Trophoblast cell (in vitro differentiated cells and primary cell): Measurements from ENCODE around the gene TOMM7.

Source experiments
- DNase-seq, 2 donors: peaks; one replicate each; pipeline ENCODE4 v3.0.0-alpha.2; 2016
- H2AFZ ChIP-seq: 2 replicates; pipeline ENCODE4 v1.6.1; 2013; ENCODE audit warnings: low read length, moderate library complexity, mild to moderate bottlenecking; ENCODE audit not compliant: insufficient read depth, poor library complexity
- H2AK5ac ChIP-seq: 2 replicates; pipeline ENCODE4 v1.6.1; 2013; ENCODE audit warnings: mild to moderate bottlenecking, low read length
- H2BK120ac ChIP-seq: 2 replicates; pipeline ENCODE4 v1.6.1; 2013; ENCODE audit warnings: low read length, mild to moderate bottlenecking, moderate library complexity; ENCODE audit not compliant: insufficient read depth, poor library complexity
- H2BK12ac ChIP-seq: 2 replicates; pipeline ENCODE4 v1.6.1; 2013; ENCODE audit warnings: mild to moderate bottlenecking, low read length, moderate library complexity
- H2BK5ac ChIP-seq: 2 replicates; pipeline ENCODE4 v1.6.1; 2013; ENCODE audit warnings: low read length, low read depth, moderate library complexity, mild to moderate bottlenecking; ENCODE audit not compliant: poor library complexity
- H3K14ac ChIP-seq: 2 replicates; pipeline ENCODE4 v1.6.1; 2013; ENCODE audit warnings: mild to moderate bottlenecking, low read length
- H3K18ac ChIP-seq: 2 replicates; pipeline ENCODE4 v1.6.1; 2013; ENCODE audit warnings: mild to moderate bottlenecking, low read length
- H3K23ac ChIP-seq: 2 replicates; pipeline ENCODE4 v1.6.1; 2013; ENCODE audit warnings: low read length
- H3K27ac ChIP-seq: 2 replicates; pipeline ENCODE4 v1.5.1; 2013; ENCODE audit warnings: low read depth, mild to moderate bottlenecking, inconsistent platforms, low read length, moderate library complexity
- H3K27me3 ChIP-seq: 2 replicates; pipeline ENCODE4 v1.6.1; 2013; ENCODE audit warnings: inconsistent platforms, mild to moderate bottlenecking, low read length, moderate library complexity; ENCODE audit not compliant: insufficient read depth
- H3K36me3 ChIP-seq, 2 experiments: 1 replicate in 1 of 2; 2 replicates in 1 of 2; pipeline ENCODE4 v1.6.1; 2013; ENCODE audit warnings: low read length in 2 of 2, mild to moderate bottlenecking in 2 of 2, moderate library complexity in 1 of 2; ENCODE audit not compliant: insufficient read depth in 2 of 2, control insufficient read depth in 1 of 2
- H3K4ac ChIP-seq: 2 replicates; pipeline ENCODE4 v1.6.1; 2013; ENCODE audit warnings: low read depth, mild to moderate bottlenecking, low read length, moderate library complexity
- H3K4me1 ChIP-seq, 2 experiments: 1 replicate in 1 of 2; 2 replicates in 1 of 2; pipeline ENCODE4 v1.6.1; 2013; ENCODE audit warnings: low read length in 2 of 2, mild to moderate bottlenecking in 2 of 2, moderate library complexity in 1 of 2; ENCODE audit not compliant: insufficient read depth in 2 of 2, control insufficient read depth in 1 of 2
- H3K4me2 ChIP-seq: 2 replicates; pipeline ENCODE4 v1.6.1; 2013; ENCODE audit warnings: inconsistent platforms, mild to moderate bottlenecking, low read length, moderate library complexity
- H3K4me3 ChIP-seq: 2 replicates; pipeline ENCODE4 v1.5.1; 2013; ENCODE audit warnings: mild to moderate bottlenecking, low read depth, low read length, inconsistent platforms
- H3K79me1 ChIP-seq: one replicate; pipeline ENCODE4 v1.6.1; 2013; ENCODE audit warnings: low read length
- H3K79me2 ChIP-seq: 2 replicates; pipeline ENCODE4 v1.6.1; 2013; ENCODE audit warnings: low read length, mild to moderate bottlenecking; ENCODE audit not compliant: control insufficient read depth, insufficient read depth, poor library complexity
- H3K9ac ChIP-seq: 2 replicates; pipeline ENCODE4 v1.6.1; 2013; ENCODE audit warnings: mild to moderate bottlenecking, low read length
- H3K9me3 ChIP-seq: 2 replicates; pipeline ENCODE4 v1.6.1; 2013; ENCODE audit warnings: low read depth, mild to moderate bottlenecking, control low read depth, inconsistent platforms, low read length; ENCODE audit not compliant: insufficient read depth
- H4K12ac ChIP-seq: 2 replicates; pipeline ENCODE4 v1.6.1; 2013; ENCODE audit warnings: low read depth, mild to moderate bottlenecking, low read length, moderate library complexity
- H4K8ac ChIP-seq: 2 replicates; pipeline ENCODE4 v1.6.1; 2013; ENCODE audit warnings: low read depth, mild to moderate bottlenecking, low read length, moderate library complexity
- H4K91ac ChIP-seq: one replicate; pipeline ENCODE4 v1.6.1; 2013; ENCODE audit warnings: low read depth, mild to moderate bottlenecking, low read length, moderate library complexity
- WGBS: extraction: QIAGEN DNeasy Blood & Tissue Kit; methylation state at CpG from one replicate; pipeline ENCODE4 v1.1.7; 2013; ENCODE audit warnings: missing lambda C conversion rate; ENCODE audit not compliant: insufficient read length, insufficient coverage; ENCODE audit errors: extremely low coverage; 5-methylcytosine and 5-hydroxymethylcytosine counted together

TOMM7 gene

GRCh38 chr7:22784346-22784745 is 38.3 kb downstream of the TOMM7 start:
- H3K79me2 ChIP-seq = no peaks in the 10 kb centered on the region
- no peak for DNase-seq
- H3K4me3 ChIP-seq = no peak overlapping the region
- no peak overlapping the region for H3K27ac ChIP-seq
- no peaks in the 10 kb centered on the region for H3K79me1 ChIP-seq
- H4K12ac ChIP-seq = no peak overlapping the region
- no peak overlapping the region for H2AFZ ChIP-seq
- peaks cover 1% of the 10 kb centered on the region for H3K9me3 ChIP-seq
- no CpG with 5 or more reads among the region's 1 CpG for WGBS
- no peak overlapping the region for H4K91ac ChIP-seq
- no peak overlapping the region for H3K4me2 ChIP-seq
- peaks cover 2 to 5% of the 10 kb centered on the region in 2 experiments for H3K4me1 ChIP-seq
- H2AK5ac ChIP-seq = no peak overlapping the region
- H4K8ac ChIP-seq = no peak overlapping the region
- no peaks in the 10 kb centered on the region for H3K36me3 ChIP-seq
- no peak overlapping the region for H2BK120ac ChIP-seq
- H3K27me3 ChIP-seq = no peaks in the 10 kb centered on the region
- no peak overlapping the region for H3K4ac ChIP-seq
- H2BK12ac ChIP-seq = no peak overlapping the region
- H3K9ac ChIP-seq = no peak overlapping the region
- no peak overlapping the region for H3K14ac ChIP-seq
- H3K18ac ChIP-seq = no peak overlapping the region
- H2BK5ac ChIP-seq = no peak overlapping the region
- H3K23ac ChIP-seq = no peak overlapping the region

DNA sequence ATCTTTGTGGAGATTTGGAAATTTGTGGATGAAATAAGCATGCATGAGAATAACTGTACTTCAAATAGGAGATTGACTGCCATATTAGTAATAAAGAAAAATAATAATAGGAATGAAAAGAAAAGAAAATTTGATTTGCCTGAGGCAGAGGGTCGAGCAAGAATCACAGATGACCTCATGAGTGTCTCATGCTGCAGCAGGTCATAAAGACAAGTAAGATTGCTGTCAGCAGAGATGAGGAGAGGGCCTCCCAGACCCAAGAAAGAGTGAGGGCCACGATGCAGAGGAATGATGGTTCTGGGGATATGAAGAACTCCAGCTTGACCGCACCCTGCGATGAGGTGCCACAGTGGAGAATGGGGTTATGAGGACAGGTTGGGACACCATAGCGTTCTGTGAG is 39.2 kb downstream of the TOMM7 start:
- Histone ChIP-seq H3K4me3 (no peak overlapping the region), H3K79me2 (no peaks in the 10 kb centered on the region), H3K4me2 (no peak overlapping the region), H3K36me3 (no peaks in the 10 kb centered on the region), H3K23ac (no peak overlapping the region), H3K14ac (no peak overlapping the region), H4K91ac (no peak overlapping the region), H3K27me3 (no peaks in the 10 kb centered on the region), H3K4ac (no peak overlapping the region), H4K8ac (no peak overlapping the region), H2BK5ac (no peak overlapping the region), H2AK5ac (no peak overlapping the region), H3K4me1 (peaks cover 2 to 5% of the 10 kb centered on the region in 2 experiments), H3K27ac (no peak overlapping the region), H3K9ac (no peak overlapping the region), H2BK120ac (no peak overlapping the region), H3K18ac (no peak overlapping the region), H3K79me1 (no peaks in the 10 kb centered on the region), H3K9me3 (peaks cover 1% of the 10 kb centered on the region), H2AFZ (no peak overlapping the region), H4K12ac (no peak overlapping the region), H2BK12ac (no peak overlapping the region)
- no CpG with 5 or more reads among the region's 5 CpGs for WGBS
- no peak for DNase-seq

DNA sequence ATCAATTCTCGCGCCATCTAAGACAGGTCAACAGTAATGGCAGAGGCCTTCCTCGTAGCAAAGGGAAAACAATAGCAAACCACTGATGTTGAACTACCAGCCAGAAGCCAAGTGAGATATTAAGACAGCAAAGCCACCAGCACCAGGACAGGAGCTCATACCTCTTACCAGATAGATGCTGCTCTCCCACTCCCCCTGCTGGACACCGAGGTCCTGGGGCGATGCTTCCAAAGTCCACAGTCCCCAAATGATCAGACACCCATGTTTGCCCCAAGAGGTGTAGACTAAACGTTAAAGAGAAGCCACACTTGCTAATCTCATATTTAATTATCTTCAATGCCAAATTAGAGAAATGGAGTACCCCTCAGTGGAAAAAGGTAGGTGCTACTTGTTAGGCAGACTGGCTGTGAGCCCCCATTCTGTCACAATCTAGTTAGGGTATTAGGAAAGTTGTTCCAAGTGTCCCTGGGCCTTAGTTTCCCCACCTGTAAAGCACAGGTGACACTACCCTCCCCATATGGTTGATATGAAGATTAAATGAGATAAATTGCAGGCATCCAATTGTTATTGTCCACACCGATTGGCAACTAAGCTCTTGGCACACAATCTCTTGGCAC is 39.9 kb downstream of the TOMM7 start:
- no peak overlapping the region for H4K8ac ChIP-seq
- H2BK5ac ChIP-seq = no peak overlapping the region
- peak; percentile 50 to 82 for DNase-seq
- no peaks in the 10 kb centered on the region for H3K27me3 ChIP-seq
- H3K14ac ChIP-seq = no peak overlapping the region
- H3K79me1 ChIP-seq = no peaks in the 10 kb centered on the region
- no peak overlapping the region for H4K12ac ChIP-seq
- H4K91ac ChIP-seq = no peak overlapping the region
- no peak overlapping the region for H3K27ac ChIP-seq
- no peaks in the 10 kb centered on the region for H3K79me2 ChIP-seq
- H3K4me3 ChIP-seq = no peak overlapping the region
- no peak overlapping the region for H2BK120ac ChIP-seq
- no peak overlapping the region for H3K9ac ChIP-seq
- H3K36me3 ChIP-seq = no peaks in the 10 kb centered on the region
- no peak overlapping the region for H3K4ac ChIP-seq
- H2AFZ ChIP-seq = no peak overlapping the region
- H2AK5ac ChIP-seq = no peak overlapping the region
- no peak overlapping the region for H3K23ac ChIP-seq
- WGBS = no CpG with 5 or more reads among the region's 7 CpGs
- H3K9me3 ChIP-seq = peaks cover 1% of the 10 kb centered on the region
- H3K18ac ChIP-seq = no peak overlapping the region
- H2BK12ac ChIP-seq = no peak overlapping the region
- peaks cover 2 to 5% of the 10 kb centered on the region in 2 experiments for H3K4me1 ChIP-seq
- H3K4me2 ChIP-seq = no peak overlapping the region

DNA sequence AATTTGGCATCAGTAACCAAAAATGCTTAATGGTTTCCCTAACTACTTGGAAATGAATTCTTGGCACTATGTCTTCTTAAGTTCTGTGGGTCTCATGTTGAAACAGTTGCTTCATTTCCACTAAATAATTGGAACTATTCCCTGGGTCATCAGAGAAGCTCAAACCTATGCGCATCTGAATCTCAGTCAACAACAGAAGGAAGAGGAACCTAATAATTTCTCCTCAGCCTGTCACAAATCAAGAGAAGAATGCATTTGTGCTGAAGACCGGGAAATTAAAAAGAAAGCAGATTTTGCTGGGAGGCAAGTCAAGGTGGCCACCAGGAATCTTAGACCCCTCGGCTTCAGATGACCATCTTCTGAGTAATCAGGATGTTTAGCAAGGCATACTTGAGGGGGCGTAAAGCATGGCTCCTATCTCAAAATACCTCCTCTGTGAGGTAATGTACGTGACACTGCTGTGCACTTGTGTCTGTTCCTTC is 41.4 kb downstream of the TOMM7 start:
- Histone ChIP-seq H2BK5ac (no peak overlapping the region), H3K27ac (no peak overlapping the region), H3K4ac (no peak overlapping the region), H3K4me1 (peaks cover 2 to 5% of the 10 kb centered on the region in 2 experiments), H3K4me2 (no peak overlapping the region), H3K79me1 (no peaks in the 10 kb centered on the region), H2AFZ (no peak overlapping the region), H3K23ac (no peak overlapping the region), H3K9me3 (peaks cover 1% of the 10 kb centered on the region), H3K27me3 (no peaks in the 10 kb centered on the region), H3K9ac (no peak overlapping the region), H2BK120ac (no peak overlapping the region), H3K4me3 (no peak overlapping the region), H2AK5ac (no peak overlapping the region), H3K14ac (no peak overlapping the region), H4K91ac (no peak overlapping the region), H3K18ac (no peak overlapping the region), H3K79me2 (no peaks in the 10 kb centered on the region), H4K12ac (no peak overlapping the region), H3K36me3 (no peaks in the 10 kb centered on the region), H2BK12ac (no peak overlapping the region), H4K8ac (no peak overlapping the region)
- DNase-seq = peak; percentile 56 to 80
- no CpG with 5 or more reads among the region's 5 CpGs for WGBS
